Activated T-cell treated with anti-CD3 and anti-CD28 coated beads for 24 hours (primary cell): ENCODE results near the gene BCL2A1.
"Not testable (repeated sequence)": the region's sequence is repeated elsewhere in the genome, so short reads cannot be mapped to it uniquely, and the experiment has no call there.

Experiments used
- DNase-seq: peaks from one replicate; pipeline ENCODE4 v3.0.0-alpha.2; 2020; ENCODE audit warnings: low read depth

The BCL2A1 gene

DNA sequence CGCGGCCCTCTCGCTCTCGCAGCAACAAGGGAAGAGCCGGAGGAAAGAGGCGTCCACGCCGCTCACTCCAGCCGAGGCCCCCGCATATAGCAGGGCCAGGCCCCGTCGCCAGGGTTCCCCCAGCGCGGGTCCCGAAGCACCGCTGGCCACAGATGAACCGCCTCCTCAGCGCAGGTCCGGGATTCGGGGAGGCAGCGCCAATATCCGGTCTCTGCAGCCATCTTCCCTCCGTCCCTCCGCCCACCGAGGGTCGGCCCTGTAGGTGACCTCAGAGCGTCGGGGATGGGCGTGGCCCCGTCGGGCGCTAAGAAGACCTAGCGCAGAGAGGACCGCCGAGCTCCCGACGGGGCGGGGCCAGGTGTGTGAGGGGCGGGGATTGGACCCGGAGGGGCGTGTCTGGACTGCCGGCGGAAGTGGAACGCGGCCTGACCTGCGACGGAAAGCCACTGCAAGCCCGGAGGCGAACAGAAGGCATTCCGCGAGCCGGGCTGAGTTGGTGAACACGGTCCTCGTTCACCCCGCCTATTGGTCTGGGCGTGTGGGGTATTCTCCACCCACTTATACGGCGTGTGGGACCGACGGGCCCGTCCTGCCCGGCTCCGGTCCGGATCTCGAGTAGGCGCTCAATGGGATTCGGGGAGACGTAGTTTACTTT lies 47.4 kb downstream of the BCL2A1 start:
- DNase-seq = peak; percentile 98

DNA sequence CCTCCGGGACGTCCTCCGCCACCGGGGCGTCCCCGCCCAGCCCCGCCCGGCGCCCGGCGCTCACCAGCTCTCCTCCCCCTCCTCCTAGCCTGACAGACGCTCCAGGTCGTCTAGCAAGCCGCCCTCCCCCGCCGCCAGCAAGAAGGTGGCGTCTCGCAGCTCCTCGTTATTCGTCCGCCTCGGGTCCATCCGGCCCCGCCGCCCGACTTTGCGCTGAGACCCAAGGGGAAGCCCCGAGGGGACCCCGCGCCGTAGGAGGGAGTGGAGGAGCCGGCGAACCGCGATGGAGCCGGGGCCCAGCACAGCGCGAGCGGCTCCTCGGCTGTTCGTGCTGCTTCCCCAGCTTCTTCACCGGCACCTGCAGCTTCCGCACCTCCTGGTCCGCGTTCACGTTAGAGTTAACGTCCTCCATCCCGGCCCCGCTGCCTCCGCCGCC lies 47.9 kb downstream of the BCL2A1 start:
- peak; percentile 52 for DNase-seq

DNA sequence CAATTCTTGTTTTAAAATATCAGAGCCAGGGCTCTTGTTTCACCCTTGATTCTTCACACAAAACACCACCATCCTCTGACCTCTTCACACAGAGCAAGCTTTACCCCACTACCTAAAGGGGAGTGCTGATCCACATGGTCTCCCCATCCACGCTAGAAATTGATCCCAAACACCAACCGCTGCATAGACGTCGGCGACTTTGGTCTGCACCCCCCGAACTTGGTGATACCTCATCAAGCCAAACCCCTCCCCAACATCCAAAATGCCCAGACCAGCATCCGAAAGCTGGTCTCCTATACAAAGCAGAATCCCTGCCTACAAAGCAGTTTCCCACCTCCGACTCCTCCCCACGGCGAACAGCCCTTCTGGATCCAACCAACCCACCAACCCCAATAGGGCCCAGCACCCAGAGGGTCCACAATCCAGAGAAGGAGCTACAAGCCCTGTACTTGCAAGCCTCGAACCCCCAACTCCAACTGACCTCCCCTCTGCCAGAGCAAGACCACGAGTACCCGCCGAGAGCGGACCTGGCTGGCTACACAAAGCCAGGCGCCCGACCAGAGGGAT lies 48.4 kb downstream of the BCL2A1 start:
- no peak for DNase-seq

DNA sequence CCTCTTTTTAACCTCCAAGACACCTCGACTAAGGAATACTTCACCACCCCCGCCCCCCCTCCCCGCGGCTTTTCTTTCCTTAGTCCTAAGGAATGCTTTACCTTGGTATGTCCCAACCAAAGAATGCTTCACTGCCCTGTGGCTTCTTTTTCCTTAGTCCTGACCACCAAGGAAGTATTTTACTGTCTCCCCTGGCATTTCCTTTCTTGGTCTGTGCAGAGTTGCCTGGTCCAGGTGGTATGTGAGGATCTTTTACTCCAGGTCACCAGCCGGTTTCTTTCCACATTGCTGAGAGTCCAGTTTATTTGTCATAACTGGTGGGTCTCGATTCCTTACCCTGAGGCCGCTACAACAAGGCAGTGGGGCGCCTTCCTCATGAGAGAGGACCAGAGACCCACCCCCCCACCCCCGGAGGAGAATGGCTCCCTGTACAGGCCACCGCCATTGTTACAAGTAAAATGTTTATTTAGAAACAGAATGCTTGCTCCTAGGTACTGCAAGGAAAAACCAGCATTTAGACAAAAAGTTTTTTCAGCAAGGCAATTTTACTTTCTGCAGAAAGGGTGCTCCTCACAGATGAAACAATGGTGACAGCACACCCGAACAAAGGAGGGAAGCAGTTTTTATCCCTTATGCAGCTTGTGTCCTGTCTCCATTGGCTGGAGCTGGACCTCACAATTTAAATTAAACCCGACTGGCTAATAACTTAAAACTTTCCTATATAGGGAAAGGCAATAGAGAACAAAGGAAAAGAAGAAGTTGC lies 51.1 kb downstream of the BCL2A1 start:
- DNase-seq = no peak

DNA sequence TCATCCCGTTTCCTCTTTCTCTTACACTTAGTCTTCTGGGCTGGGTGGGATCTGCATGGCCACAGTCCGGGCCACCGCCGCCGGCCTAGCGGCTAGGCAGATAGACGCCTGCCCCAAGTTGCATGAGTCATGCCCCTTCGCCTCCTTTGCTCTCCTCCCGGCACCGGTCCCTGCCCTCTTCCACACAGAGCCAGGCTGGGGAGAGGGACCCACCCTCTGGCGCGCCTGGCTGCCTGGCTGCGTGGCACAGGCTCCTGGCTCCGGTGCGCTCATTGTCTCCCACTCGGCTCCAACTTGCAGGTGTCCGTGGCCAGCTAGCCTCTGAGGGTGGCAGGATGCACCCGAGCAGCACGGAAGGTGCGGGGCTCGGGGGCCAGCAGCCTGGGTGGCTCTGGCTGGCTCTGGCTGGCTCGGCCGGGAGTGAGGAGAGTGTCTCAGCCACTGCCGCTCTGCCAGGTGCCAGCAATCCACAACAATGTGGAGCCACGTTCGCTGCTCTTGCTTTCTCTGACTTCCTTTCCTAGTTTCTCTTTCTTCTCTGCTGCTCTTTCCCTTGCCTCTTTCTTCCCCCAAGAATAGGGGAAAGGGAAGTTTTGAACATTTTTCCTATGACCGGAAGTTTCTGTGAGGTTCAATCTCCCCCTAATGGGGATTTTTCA lies 51.8 kb downstream of the BCL2A1 start:
- DNase-seq = no peak

DNA sequence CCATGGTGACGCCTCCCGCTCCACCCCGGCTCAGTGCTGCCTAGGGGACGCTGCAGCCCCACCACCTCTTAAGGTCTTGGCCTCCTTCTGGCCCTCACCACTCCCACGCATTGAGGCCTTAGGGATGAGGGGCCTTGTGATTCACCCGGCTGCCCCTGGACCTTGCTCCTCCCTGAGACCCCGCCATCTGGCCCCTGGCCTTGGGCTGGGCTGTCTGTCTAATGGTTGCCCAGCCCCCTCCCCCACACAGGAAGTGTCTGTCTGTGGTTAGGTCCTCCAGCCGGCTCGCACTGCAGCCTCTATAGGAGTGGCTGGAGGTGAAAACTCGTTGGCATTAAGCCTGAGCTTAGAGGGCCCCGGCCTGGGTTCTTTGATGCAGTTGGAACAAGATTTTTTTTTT lies 52.7 kb downstream of the BCL2A1 start:
- no peak for DNase-seq

DNA sequence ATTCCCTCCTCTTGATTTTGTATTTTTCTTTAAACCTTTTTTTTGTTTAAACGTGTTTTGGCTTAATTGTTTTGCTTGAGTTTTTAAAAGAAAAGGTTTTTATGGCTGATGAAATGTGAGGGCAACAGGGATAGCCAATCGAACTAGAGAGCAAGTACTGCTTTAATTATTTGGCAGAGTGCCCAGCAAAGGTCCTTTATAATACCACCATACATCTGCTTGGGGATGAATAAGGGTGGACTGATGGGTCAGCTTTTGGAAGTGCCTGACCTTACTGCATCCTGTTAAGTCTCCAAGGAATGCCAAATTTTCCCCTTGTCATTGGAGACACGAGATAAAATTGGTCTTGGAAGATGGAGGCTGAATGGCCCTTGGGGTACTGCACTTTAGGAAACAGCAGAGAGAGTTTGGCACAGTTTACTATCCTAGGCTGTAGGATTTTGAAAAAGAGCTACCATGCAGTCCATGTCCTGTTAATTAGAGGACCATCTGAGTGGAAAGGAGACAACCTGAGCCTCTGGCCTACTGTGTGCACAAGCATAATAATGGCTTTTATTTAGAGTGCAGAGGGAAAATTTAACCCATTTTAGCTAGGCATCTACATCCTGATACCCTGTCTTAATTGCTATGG lies 54.4 kb downstream of the BCL2A1 start:
- DNase-seq = no peak

DNA sequence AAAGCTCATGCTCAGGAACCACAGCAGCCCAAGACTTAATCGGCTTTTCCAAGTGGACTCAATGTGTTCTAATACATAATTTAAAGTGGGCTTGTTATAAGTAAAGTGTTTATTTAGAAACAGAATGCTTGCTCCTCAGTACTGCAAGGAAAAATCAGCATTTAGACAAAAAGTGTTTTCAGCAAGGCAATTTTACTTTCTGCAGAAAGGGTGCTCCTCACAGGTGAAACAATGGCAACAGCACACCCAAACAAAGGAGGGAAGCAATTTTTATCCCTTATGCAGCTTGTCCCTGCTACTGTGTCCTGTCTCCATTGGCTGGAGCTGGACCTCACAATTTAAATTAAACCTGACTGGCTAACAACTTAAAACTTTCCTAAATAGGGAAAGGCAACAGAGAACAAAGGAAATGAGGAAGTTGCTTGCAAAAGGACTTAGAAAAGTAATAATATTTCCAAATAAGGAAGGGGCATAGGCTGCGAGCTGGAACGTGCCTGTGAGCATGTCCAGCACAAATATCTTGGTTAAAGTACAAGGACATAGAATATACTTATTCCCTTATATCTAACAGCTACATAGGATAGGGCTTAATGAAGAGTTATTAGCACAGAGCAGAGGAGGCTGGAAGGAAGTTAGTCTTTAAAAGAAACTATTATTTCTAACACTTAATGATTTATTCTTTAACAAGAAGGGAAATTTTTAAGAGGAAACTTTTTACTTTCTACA lies 55.1 kb downstream of the BCL2A1 start:
- DNase-seq = not testable (repeated sequence)

DNA sequence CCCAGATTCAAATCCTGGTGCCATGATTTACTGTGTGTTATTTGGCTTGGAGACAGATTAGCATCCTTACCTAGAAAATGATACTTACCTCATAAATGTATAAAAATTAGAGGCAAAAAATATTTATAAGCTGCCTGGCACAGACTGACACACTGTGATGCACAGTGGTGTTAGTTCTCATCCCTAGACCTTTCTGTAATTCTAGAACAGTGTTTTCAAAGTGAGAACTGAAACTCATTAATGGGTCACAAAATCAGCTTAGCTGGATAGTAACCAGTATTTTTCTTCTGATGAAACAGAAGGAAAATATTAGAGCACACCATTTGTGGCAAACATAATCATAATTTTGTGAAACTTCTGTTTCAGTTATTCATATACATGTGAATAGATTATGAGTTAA lies 56.3 kb downstream of the BCL2A1 start:
- DNase-seq = no peak
